GM10266 (cell line): ENCODE data around the gene GJD3.
A peak's percentile ranks its signal among the peaks of the same experiment; 100 is the strongest.

Experiments used
- DNase-seq: peaks from one replicate; pipeline ENCODE4 v3.0.0; 2012; ENCODE audit errors: extremely low spot score
- TF ChIP-seq, protein P1 (sequence below): IDR thresholded peaks from 2 replicates; pipeline ENCODE4 v1.5.1; 2012; ENCODE audit warnings: mild to moderate bottlenecking, low read depth; ENCODE audit not compliant: control insufficient read depth, insufficient read depth; ENCODE audit errors: missing control alignments

Gene GJD3

DNA sequence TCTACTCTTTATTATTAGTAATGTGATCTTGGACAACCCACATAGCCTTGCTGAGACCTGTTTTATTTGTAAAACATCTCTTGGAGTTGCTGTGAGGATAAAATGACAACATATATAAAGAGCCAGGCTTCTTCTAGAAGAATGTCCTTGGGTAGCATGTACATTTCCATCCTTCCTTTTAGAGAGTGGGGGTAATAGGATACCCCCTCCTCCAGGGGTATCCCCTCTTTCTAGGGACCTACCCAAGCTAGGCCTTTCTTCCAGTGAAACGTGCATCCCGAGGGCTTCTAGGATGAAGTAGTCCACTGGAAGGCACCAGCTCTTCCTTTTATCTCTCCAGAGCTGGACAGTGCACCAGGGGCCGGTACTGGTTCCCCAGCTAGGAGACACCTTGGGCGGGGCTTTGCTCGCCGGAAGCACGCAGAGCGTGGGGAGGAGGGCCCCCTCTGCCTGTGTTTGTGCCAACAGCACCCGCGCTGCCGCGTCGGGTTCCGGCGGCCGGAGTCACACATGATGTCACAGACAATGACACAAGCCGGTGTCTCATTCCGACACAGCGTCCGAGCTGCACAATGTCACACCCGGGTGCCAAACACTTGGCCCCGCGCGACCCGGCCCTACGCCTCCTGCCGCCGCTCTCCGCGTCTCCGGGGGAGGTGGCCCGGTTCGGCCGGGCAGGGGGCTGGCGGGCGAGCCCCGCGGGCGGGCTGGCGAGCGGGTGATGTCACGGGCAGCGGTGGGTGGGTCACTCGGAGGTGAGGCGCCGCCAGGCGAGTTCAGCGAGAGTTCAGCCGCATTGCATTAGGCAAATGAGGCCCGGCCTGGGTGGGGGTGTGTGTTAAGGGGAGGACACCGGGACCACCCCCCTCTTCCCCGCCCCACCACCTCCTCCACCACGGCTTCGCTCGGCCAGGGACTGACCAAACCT, 23.4 kb downstream of the GJD3 start:
- DNase-seq: peak; percentile 89
- TF ChIP-seq, protein P1, sequence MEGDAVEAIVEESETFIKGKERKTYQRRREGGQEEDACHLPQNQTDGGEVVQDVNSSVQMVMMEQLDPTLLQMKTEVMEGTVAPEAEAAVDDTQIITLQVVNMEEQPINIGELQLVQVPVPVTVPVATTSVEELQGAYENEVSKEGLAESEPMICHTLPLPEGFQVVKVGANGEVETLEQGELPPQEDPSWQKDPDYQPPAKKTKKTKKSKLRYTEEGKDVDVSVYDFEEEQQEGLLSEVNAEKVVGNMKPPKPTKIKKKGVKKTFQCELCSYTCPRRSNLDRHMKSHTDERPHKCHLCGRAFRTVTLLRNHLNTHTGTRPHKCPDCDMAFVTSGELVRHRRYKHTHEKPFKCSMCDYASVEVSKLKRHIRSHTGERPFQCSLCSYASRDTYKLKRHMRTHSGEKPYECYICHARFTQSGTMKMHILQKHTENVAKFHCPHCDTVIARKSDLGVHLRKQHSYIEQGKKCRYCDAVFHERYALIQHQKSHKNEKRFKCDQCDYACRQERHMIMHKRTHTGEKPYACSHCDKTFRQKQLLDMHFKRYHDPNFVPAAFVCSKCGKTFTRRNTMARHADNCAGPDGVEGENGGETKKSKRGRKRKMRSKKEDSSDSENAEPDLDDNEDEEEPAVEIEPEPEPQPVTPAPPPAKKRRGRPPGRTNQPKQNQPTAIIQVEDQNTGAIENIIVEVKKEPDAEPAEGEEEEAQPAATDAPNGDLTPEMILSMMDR: peak; percentile 27

DNA sequence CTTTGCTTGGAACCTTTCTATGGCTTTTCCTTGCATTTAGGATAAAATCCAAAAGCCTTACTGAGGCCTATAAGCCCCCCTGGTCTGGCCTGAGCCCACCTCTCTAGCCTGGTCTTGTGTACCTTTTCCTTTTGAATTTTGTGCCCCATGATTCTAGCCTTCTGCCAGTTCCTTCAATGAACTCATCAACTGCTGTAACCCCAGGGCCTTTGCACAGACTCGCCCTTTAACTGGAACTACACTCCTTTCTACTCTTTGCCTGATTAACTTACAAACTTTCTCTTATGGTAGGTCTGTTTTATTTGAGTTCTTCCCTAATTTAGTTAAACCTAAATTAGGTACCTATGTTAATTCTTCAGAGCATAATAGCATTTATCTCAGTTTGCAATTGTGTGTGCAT, 24.2 kb downstream of the GJD3 start:
- no peak for DNase-seq
- TF ChIP-seq, protein P1: no peak

DNA sequence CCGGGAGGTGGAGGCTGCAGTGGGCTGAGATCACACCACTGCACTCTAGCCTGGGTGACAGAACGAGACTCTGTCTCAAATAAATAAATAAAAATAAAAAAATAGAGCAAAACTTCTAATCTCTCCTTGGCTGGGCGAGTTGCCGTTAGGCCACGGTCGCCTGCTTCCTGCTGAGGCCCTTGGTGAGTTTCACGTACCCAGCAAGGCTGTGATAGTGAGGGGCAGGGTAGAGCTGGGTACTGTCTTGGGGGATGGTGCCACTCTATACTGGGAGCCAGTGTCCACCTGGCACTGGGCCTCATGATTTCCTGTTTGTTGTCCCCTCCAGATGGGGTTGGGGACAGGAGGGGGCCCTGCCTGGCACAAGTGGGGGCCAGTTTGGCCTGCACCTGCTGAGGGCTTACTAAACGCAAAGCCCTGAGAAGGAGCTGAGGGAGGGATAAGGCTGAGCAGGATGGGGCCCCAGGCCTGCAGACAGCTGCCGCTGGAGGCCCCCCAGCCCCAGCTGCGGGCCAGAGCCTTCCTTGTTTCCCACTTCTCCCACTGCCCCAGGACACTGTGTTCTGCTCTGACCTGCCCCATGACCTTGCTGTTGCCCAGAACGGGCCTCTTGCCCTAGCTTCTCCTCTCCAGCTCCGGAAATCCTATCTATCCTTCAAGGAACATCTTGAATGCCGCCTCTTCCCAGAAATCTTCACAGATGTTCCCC, 25.4 kb downstream of the GJD3 start:
- TF ChIP-seq, protein P1: no peak

DNA sequence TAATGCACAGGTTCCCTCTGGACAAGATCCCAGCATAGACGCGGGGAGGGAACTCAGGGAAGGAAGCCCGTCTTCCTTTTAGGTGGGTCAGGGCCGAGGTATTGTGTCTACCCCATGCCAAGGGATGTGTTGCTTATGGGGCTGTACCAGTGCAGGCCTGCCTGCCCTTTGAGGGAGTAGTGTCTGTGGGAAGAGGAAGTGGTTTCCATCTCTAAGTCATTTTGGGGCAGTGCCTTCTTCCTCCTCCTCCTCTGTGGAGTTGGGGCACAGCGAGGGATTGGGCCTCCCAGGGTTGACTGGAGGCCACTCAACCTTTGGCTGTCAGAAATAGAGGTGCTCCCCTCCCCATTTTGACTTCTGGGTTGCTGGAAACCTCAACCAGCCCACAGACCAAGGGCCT, 26.5 kb downstream of the GJD3 start:
- no peak for DNase-seq
- TF ChIP-seq, protein P1: no peak

More for the DNA sequence above, 25.4 kb downstream of the GJD3 start:
- no peak for DNase-seq

DNA sequence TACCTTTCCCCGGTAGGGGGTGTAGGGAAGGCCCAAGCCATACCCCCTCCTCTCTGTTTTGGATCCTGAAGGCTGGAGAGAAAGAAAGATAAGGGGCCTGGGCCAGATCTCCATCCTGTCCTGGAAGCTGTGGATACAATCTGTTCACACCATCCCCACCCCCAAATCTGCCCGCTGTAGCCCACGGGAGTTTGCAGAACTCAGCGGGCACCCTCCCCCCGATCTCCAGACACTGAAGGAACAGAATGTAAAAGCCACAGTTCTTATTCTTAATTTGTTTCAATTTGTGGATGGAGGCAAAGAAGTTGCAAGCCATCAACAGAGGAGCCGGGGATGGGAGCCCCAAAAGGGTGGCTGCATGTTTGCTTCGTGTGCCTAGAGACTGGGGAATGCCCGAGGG, 27.2 kb downstream of the GJD3 start:
- TF ChIP-seq, protein P1: no peak
- DNase-seq: no peak

DNA sequence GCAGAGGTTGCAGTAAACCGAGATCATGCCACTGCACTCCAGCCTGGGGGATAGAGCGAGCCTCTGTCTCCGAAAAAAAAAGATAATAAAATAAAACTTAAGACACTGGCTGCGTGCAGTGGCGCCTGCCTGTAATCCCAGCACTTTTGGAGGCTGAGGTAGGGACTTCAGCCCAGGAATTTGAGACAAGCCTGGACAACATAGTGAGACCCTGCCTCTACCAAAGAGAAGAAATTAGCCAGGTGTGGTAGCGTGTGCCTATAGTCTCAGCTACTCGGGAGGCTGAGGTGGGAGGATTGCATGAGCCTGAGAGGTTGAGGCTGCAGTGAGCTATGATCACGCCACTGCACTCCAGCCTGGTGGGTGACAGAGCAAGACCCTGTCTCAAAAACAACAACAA, 28.9 kb downstream of the GJD3 start:
- no peak for DNase-seq
- TF ChIP-seq, protein P1: no peak
